GM12872 (cell line): ENCODE data around the gene LBX2.
A peak's percentile ranks its signal among the peaks of the same experiment; 100 is the strongest.

ENCODE experiments used
- TF ChIP-seq, protein P1 (sequence below): IDR thresholded peaks from 3 replicates; pipeline ENCODE4 v1.5.1; 2011; ENCODE audit warnings: low read depth, mild to moderate bottlenecking, low read length, moderate library complexity; ENCODE audit not compliant: insufficient read depth

The LBX2 gene

DNA sequence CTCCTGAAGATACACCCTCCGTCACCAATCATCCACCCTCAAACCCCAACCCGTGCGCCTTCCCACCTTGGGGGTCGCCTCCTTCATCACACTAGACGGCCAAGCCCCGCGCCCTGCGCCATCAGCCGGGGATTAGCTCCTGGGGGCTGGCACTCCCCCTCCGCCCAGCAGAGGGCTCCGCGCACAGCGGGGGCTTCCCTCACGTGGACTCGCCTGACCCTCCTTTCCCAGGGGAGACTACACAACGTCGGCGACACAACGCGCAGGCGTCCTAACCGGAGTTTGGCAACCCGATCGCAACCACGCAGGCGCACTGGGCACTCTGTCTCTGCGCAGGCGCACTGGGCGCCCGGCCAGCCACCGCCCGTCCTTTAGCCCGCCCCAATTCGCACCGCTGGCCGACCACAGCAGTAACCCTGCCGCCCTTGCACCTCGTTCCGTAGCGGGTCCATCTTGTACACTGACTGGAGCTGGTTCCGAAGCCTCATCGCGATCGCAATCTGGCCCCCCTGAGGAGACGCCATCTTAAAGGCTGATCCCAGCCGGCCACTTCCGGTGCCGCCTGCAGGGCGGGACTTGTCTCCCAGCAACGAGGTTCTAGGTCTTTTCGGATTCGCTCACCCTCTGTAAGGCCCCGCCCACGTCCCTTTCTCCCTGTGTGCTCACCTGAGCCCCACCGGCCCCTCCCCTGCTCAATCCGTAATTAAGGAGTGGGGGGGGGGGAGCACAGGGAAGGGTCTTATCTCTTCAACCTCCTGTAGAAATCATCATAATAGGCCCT is 7.9 kb upstream of the LBX2 start, which contains the start of gene PCGF1:
PCGF1 (minus strand) TSS at position 551 of the 781 bp plus-strand sequence; CDS start at position 524, 27 bp downstream.
- TF ChIP-seq, protein P1, sequence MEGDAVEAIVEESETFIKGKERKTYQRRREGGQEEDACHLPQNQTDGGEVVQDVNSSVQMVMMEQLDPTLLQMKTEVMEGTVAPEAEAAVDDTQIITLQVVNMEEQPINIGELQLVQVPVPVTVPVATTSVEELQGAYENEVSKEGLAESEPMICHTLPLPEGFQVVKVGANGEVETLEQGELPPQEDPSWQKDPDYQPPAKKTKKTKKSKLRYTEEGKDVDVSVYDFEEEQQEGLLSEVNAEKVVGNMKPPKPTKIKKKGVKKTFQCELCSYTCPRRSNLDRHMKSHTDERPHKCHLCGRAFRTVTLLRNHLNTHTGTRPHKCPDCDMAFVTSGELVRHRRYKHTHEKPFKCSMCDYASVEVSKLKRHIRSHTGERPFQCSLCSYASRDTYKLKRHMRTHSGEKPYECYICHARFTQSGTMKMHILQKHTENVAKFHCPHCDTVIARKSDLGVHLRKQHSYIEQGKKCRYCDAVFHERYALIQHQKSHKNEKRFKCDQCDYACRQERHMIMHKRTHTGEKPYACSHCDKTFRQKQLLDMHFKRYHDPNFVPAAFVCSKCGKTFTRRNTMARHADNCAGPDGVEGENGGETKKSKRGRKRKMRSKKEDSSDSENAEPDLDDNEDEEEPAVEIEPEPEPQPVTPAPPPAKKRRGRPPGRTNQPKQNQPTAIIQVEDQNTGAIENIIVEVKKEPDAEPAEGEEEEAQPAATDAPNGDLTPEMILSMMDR: peak; percentile 76

- TF ChIP-seq, protein P1: no peak
These were observed 6.2 kb upstream of the LBX2 start for GRCh38 chr2:74505448-74506246.

- TF ChIP-seq, protein P1: no peak
These were observed 5.2 kb upstream of the LBX2 start for GRCh38 chr2:74504591-74504990.

DNA sequence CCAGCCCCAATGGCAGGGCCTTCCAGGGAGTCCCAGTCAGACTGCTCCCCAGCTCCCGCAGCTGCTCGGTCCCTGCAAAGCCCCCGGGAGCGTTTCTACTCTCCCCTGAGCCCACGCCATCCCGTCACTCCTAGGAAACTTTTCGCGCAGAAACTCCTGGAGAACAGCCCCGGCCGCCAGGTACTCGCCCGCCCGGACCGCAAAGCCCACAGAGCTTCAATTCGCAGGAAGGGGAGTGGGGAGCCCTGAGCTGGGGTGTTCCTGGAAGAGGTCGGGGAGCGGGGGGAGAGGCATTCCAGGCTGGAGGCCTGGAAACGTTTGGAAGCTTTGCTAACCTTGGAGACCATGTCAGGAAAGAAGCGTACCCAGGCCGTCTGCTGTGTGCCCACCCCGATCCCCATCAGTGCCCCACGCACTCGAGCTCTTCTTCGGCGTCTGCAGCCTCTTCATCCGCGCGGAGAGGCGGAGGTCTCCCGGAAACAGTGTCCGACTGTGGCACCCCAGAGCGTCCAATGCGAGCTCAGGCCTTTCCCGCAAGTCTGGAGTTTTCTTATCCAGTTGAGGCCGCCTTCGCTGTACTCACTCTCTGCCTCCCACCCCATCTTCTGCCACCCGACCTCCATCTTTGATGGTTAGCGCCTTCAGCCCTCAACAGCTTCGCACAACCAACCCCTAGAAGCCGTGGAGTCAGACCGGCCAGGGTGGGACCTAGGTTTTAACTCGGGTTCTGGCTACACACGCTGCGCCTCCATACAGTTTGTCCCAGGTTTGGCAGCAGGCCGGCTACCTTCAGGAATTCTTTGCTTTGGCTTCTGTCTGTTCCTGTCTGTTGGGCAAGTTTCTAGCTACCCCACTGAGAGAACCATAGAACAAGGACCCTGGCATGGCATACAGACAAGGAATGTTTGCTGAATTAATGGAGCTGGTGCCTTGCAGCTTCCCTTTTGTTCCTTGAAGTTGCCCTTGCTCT is 4.4 kb upstream of the LBX2 start:
- TF ChIP-seq, protein P1: no peak

DNA sequence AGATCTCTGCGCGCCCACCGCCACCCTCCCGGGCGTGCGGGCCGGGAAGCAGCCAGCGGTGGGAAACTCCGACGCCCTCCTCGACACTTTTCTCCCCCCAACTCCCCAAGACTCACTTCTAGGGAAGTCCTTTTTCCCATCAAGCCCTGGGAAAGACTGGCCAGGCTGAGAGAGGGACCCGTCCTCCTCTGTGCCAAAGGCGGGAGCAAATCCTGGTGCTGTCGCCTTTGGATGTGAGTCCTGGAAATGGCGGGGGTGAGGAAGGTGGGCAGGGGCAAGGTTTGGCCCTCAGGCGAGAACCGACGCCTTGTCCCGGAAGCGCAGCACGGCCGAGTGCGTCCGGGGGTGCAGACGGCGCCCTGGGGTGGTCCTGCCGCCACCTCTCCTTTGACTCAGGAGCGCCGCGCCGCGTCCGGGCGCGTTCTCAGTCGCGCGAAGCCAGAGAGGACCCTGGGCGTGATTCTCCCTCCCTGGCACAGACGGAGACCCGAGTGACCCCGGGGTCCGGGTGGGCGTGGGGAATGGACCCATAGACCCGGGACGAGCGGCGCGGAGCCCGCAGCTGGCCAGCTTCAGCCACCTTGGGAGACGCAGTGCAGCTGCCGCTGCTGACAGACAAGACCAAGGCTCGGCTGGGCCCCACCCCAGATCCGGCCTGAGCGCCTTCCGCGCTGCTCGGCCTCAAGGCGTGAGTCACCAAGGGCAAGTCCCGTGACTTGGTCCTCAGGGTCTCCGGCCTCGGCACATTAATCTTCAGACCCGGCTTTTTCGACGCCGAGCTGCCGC is 3.5 kb upstream of the LBX2 start:
- TF ChIP-seq, protein P1: peak; percentile 60

GRCh38 chr2:74502147-74502719 is 2.8 kb upstream of the LBX2 start:
- TF ChIP-seq, protein P1: no peak
